H1 (cell line): ENCODE data around the gene THAP4. TPM values are rescaled to one million over a fixed set of nuclear protein-coding genes. Genes with fewer than 3 reads are reported as not detected.

Source experiments
- CTCF ChIA-PET: fragments of 300-600 bp; sonication (Branson Sonifier 250); formaldehyde crosslinking; loops from one replicate; lab custom pipeline; 2021; ENCODE audit not compliant: partially characterized antibody; lab: Charles Lee
- POLR2A ChIA-PET: fragments of 300-600 bp; sonication (Branson Sonifier 250); formaldehyde crosslinking; loops from one replicate; lab custom pipeline; 2021; ENCODE audit warnings: inconsistent platforms; ENCODE audit not compliant: partially characterized antibody; lab: Charles Lee
- DNase-seq, 2 experiments: peaks; one replicate each; pipeline versions ENCODE4 v3.0.0 to v3.0.0-alpha.2; 2010 to 2022; ENCODE audit warnings: low spot score in 2 of 2, low read depth in 1 of 2, mixed read lengths in 1 of 2
- FAIRE-seq: peaks from 2 replicates; lab custom pipeline; 2011; peaks lifted over from hg19 to GRCh38; lab: Jason Lieb, UNC
- H2AFZ ChIP-seq: 2 replicates; pipeline ENCODE4 v1.8.1; 2012; ENCODE audit warnings: low read length, inconsistent platforms
- H2AK5ac ChIP-seq: 2 replicates; pipeline ENCODE4 v1.6.1; 2013; ENCODE audit warnings: low read depth, low read length
- H2BK120ac ChIP-seq: replicated peaks from 2 replicates; pipeline ENCODE3; 2013; ENCODE audit warnings: low read depth, low read length, inconsistent platforms
- H2BK12ac ChIP-seq: 2 replicates; pipeline ENCODE4 v1.6.1; 2013; ENCODE audit warnings: low read depth, low read length
- H2BK15ac ChIP-seq: 2 replicates; pipeline ENCODE4 v1.6.1; 2013; ENCODE audit warnings: low read length
- H2BK20ac ChIP-seq: 2 replicates; pipeline ENCODE4 v1.6.1; 2013; ENCODE audit warnings: low read length
- H2BK5ac ChIP-seq: 2 replicates; pipeline ENCODE4 v1.6.1; 2013; ENCODE audit warnings: low read depth, low read length
- H3K14ac ChIP-seq: 2 replicates; pipeline ENCODE4 v1.6.1; 2013; ENCODE audit warnings: inconsistent platforms; ENCODE audit not compliant: insufficient read length
- H3K18ac ChIP-seq: 2 replicates; pipeline ENCODE4 v1.6.1; 2013; ENCODE audit warnings: low read length; ENCODE audit errors: extremely low read depth
- H3K23ac ChIP-seq: 2 replicates; pipeline ENCODE4 v1.6.1; 2013; ENCODE audit warnings: inconsistent platforms; ENCODE audit not compliant: insufficient read length
- H3K23me2 ChIP-seq: 2 replicates; pipeline ENCODE4 v1.6.1; 2013; ENCODE audit warnings: low read depth, low read length
- H3K27ac ChIP-seq: 2 replicates; pipeline ENCODE4 v1.6.1; 2011; ENCODE audit warnings: low read depth, low read length, inconsistent platforms
- H3K27me3 ChIP-seq, 4 experiments: replicated peaks in 1 of 4; 1 replicate in 1 of 4; 2 replicates in 3 of 4; pipeline versions ENCODE4 v1.6.1 to v1.8.1; 2011 to 2013; ENCODE audit warnings: low read length in 3 of 4, mild to moderate bottlenecking in 3 of 4, inconsistent platforms in 2 of 4, mixed read lengths in 2 of 4, moderate library complexity in 1 of 4; ENCODE audit not compliant: control insufficient read depth in 3 of 4, insufficient read depth in 3 of 4; ENCODE audit errors: extremely low read depth in 1 of 4
- H3K36me3 ChIP-seq, 4 experiments: 2 replicates each; pipeline versions ENCODE4 v1.6.1 to v1.8.1; 2011 to 2013; ENCODE audit warnings: mild to moderate bottlenecking in 4 of 4, low read length in 3 of 4, moderate library complexity in 2 of 4, control low read depth in 1 of 4, inconsistent platforms in 1 of 4; ENCODE audit not compliant: insufficient read depth in 4 of 4, control insufficient read depth in 2 of 4
- H3K4ac ChIP-seq: replicated peaks from 2 replicates; pipeline ENCODE3; 2013; ENCODE audit warnings: low read length, low read depth, mixed read lengths, inconsistent platforms; ENCODE audit not compliant: insufficient read length
- H3K4me1 ChIP-seq, 4 experiments: replicated peaks in 1 of 4; 1 replicate in 1 of 4; 2 replicates in 3 of 4; pipeline versions ENCODE4 v1.6.1 to v1.8.1; 2011 to 2013; ENCODE audit warnings: low read length in 3 of 4, inconsistent platforms in 2 of 4, mixed read lengths in 1 of 4; ENCODE audit not compliant: insufficient read depth in 4 of 4, control insufficient read depth in 3 of 4
- H3K4me2 ChIP-seq, 2 experiments: 2 replicates each; pipeline versions ENCODE4 v1.6.1 to v1.8.1; 2011 to 2013; ENCODE audit warnings: low read depth in 2 of 2, low read length in 2 of 2, control low read depth in 1 of 2, inconsistent platforms in 1 of 2, mild to moderate bottlenecking in 1 of 2; ENCODE audit not compliant: insufficient read depth in 1 of 2
- H3K4me3 ChIP-seq, 4 experiments: fragments of 200-600, 300-600 bp in 1 of 4; sonication (generic), shearing (Covaris generic), sonication (Bioruptor Twin) in 1 of 4; 2 replicates each; pipeline versions ENCODE4 v1.5.1 to v1.8.1; 2011 to 2016; ENCODE audit warnings: low read length in 4 of 4, low read depth in 3 of 4, control low read depth in 2 of 4, inconsistent platforms in 2 of 4, mild to moderate bottlenecking in 2 of 4, mixed read lengths in 1 of 4, moderate library complexity in 1 of 4; ENCODE audit not compliant: insufficient read depth in 2 of 4; ENCODE audit errors: extremely low read depth in 1 of 4
- H3K56ac ChIP-seq: replicated peaks from 2 replicates; pipeline ENCODE3; 2013; ENCODE audit warnings: low read depth, mild to moderate bottlenecking, mixed read lengths, low read length, inconsistent platforms; ENCODE audit not compliant: insufficient read length
- H3K79me1 ChIP-seq: 2 replicates; pipeline ENCODE4 v1.6.1; 2013; ENCODE audit warnings: low read depth, low read length, control low read depth
- H3K79me2 ChIP-seq, 2 experiments: 2 replicates each; pipeline versions ENCODE4 v1.6.1 to v1.8.1; 2012 to 2013; ENCODE audit warnings: low read length in 2 of 2, mild to moderate bottlenecking in 2 of 2, inconsistent platforms in 1 of 2; ENCODE audit not compliant: insufficient read depth in 2 of 2, control insufficient read depth in 1 of 2
- H3K9ac ChIP-seq, 4 experiments: replicated peaks in 1 of 4; 1 replicate in 1 of 4; 2 replicates in 3 of 4; pipeline versions ENCODE4 v1.6.1 to v1.8.1; 2011 to 2013; ENCODE audit warnings: low read depth in 3 of 4, low read length in 3 of 4, control low read depth in 2 of 4, mild to moderate bottlenecking in 2 of 4, moderate library complexity in 2 of 4, inconsistent platforms in 1 of 4; ENCODE audit errors: extremely low read depth in 1 of 4
- H3K9me3 ChIP-seq, 2 experiments: 2 replicates each; pipeline versions ENCODE4 v1.6.1 to v1.8.1; 2012 to 2013; ENCODE audit warnings: mild to moderate bottlenecking in 2 of 2, moderate library complexity in 2 of 2, control low read depth in 1 of 2, inconsistent platforms in 1 of 2, low read depth in 1 of 2, low read length in 1 of 2, mixed read lengths in 1 of 2; ENCODE audit not compliant: insufficient read depth in 2 of 2
- H4K20me1 ChIP-seq, 2 experiments: replicated peaks in 1 of 2; 2 replicates each; pipeline versions ENCODE3 to v1.8.1; 2011 to 2013; ENCODE audit warnings: inconsistent platforms in 2 of 2, low read length in 2 of 2, mild to moderate bottlenecking in 1 of 2; ENCODE audit not compliant: insufficient read depth in 2 of 2, control insufficient read depth in 1 of 2
- H4K5ac ChIP-seq: 2 replicates; pipeline ENCODE4 v1.6.1; 2013; ENCODE audit warnings: low read length, low read depth, mixed read lengths, inconsistent platforms; ENCODE audit not compliant: insufficient read length
- H4K8ac ChIP-seq: 2 replicates; pipeline ENCODE4 v1.8.0; 2013; ENCODE audit warnings: mild to moderate bottlenecking, moderate library complexity, low read length, inconsistent platforms; ENCODE audit not compliant: insufficient read depth; ENCODE audit errors: extremely low read depth
- H4K91ac ChIP-seq: replicated peaks from 2 replicates; pipeline ENCODE3; 2013; ENCODE audit warnings: low read length, mixed read lengths, inconsistent platforms; ENCODE audit not compliant: insufficient read length
- PHF8 ChIP-seq: fragments of 200-600 bp; sonication (generic); conservative IDR thresholded peaks from 2 replicates; pipeline ENCODE4 v1.7.1; 2012; ENCODE audit warnings: low read depth, mild to moderate bottlenecking, inconsistent platforms, low read length, moderate library complexity
- WGBS, 2 experiments: shearing (Covaris generic) in 1 of 2; methylation state at CpG; one replicate each; pipeline versions ENCODE4 v1.1.6 to v1.1.7; 2013 to 2015; ENCODE audit warnings: low lambda C conversion rate in 2 of 2, mixed read lengths in 2 of 2, inconsistent platforms in 1 of 2, low coverage in 1 of 2, missing lambda C conversion rate in 1 of 2; ENCODE audit not compliant: insufficient replicate concordance in 2 of 2, insufficient coverage in 1 of 2, insufficient read length in 1 of 2; ENCODE audit errors: extremely low coverage in 1 of 2, missing lambda C conversion rate in 1 of 2; 5-methylcytosine and 5-hydroxymethylcytosine counted together
- polyA plus RNA-seq, 7 experiments: library from polyadenylated mRNA; depleted of rRNA in 3 of 7; stranded (reverse) in 5 of 7; unstranded in 2 of 7; fragments of >200 nt in 5 of 7; fragments of 200-250 nt in 2 of 7; gene quantifications; 1 replicate in 5 of 7; 2 replicates in 1 of 7; 4 replicates in 1 of 7; pipeline versions ENCODE4 v1.2.1 to v1.2.3, GENCODE V29; 2011 to 2013; ENCODE audit warnings: missing spikeins in 2 of 7, mixed read lengths in 2 of 7
- total RNA-seq: library from RNA; stranded (reverse); fragmentation: NEBNext Ultra II Directional; extraction: Animal tissue kit (Norgen Biotek cat#: 25700); gene quantifications from 2 replicates; pipeline ENCODE4 v1.2.1, GENCODE V29; 2021

THAP4 gene
- total and polyA plus RNA-seq, 2 of the 8 experiments (the other 6 are each of a cell fraction or from before 2014, with no cell fraction given): 78.9 to 83.6 TPM

DNA sequence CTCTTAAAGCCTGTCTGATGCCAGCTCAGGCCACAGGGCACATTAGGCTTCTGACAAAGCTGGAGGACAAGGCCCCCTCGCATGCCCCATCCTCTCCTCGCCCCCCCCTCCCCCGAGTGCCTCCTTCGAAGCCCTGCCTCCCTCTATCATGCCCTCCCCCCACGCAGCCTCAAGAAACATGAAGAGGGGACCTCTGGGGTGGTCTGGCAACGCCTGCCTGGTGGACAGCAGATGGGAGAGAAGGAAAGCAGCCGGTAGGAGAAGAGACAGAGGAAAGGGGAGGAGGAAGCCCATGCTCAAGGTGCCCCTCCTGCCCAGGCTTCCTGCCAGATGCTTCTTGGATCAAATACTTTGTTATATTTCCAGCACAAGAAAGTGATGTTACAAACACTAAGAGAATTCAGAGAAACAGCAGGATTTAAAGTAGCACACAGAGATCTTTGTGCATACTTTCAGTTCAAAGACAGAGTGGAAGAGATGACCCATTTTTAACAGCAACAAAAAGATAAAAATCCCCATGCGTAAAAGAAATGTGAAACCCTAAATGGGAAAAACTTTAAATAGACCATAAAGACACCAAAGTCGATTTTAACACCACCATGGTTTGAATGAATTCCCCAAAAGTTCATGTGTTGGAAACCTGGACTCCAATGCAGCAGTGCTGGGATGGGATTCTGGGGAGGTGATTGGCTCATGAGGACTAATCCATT lies 59.4 kb downstream of the THAP4 start:
- no peak overlapping the region for H3K9ac ChIP-seq
- H2BK15ac ChIP-seq: no peak overlapping the region
- TF ChIP-seq PHF8: no peak
- TF ChIP-seq, all 59 proteins: peak for 0
- H3K23me2 ChIP-seq: no peaks in the 10 kb centered on the region; the same call in 1 of the 2 replicates
- H3K14ac ChIP-seq: no peak overlapping the region
- no peak overlapping the region for H3K18ac ChIP-seq
- H3K23ac ChIP-seq: no peak overlapping the region
- H2AK5ac ChIP-seq: no peak overlapping the region
- no peaks in the 10 kb centered on the region for H3K79me2 ChIP-seq
- H3K56ac ChIP-seq: no peak overlapping the region
- FAIRE-seq (no peak), DNase-seq (no peak)
- no peak overlapping the region for H2BK5ac ChIP-seq
- H3K79me1 ChIP-seq: no peaks in the 10 kb centered on the region
- no peak overlapping the region for H4K91ac ChIP-seq
- H2BK12ac ChIP-seq: no peak overlapping the region
- H2BK120ac ChIP-seq: no peak overlapping the region
- no peak overlapping the region for H4K8ac ChIP-seq
- WGBS, 2 experiments: 80% methylated on average over 7 of the region's 9 CpGs; no CpG with 5 or more reads in 1 of the 2 experiments
- H3K4ac ChIP-seq: no peak overlapping the region
- H3K4me3 ChIP-seq: no peak overlapping the region
- no peaks in the 10 kb centered on the region for H3K27me3 ChIP-seq
- no peak overlapping the region for H2BK20ac ChIP-seq
- H2AFZ ChIP-seq: no peak overlapping the region
- no peaks in the 10 kb centered on the region; a peak in 1 of 7 replicates for H3K4me1 ChIP-seq
- ChIA-PET POLR2A (no interaction called here), CTCF (interaction anchor here (1.9 kb wide), 1 partner anchor 13 kb away, joined by 5 read pairs; no protein-coding TSS in a partner anchor)
- H3K9me3 ChIP-seq: peaks cover 0 to 7% of the 10 kb centered on the region in 2 experiments; a peak in 2 of 4 replicates
- H3K4me2 ChIP-seq: no peak overlapping the region
- H3K27ac ChIP-seq: no peak overlapping the region
- peaks cover 0 to 10% (median 4%) of the 10 kb centered on the region in 4 experiments; a peak in 3 of 8 replicates for H3K36me3 ChIP-seq
- H4K5ac ChIP-seq: no peak overlapping the region
- H4K20me1 ChIP-seq: no peaks in the 10 kb centered on the region
